Left lung (tissue), 10 donors: ENCODE measurements around the gene INPP5A. TPM values are rescaled to one million over a fixed set of nuclear protein-coding genes. Genes with fewer than 3 reads are reported as not detected.
A peak's percentile ranks its signal among the peaks of the same experiment; 100 is the strongest.
"Not testable (repeated sequence)": the region's sequence is repeated elsewhere in the genome, so short reads cannot be mapped to it uniquely, and the experiment has no call there.

Experiments
- ATAC-seq: fragments of 200-7000 bp; cut with Tn5 transposase; one replicate; pipeline ENCODE4 v1.9.1; 2020; ENCODE audit warnings: moderate library complexity
- DNase-seq, 4 donors: peaks; one replicate each; pipeline ENCODE4 v3.0.0-alpha.2; 2013 to 2020
- H3K27ac ChIP-seq, 2 donors: fragments of 200-600 bp; sonication (generic) in 1 of 2; one replicate each; pipeline versions ENCODE4 v1.5.0 to v1.8.0; 2020 to 2021
- H3K27me3 ChIP-seq, 2 donors: fragments of 200-600 bp; sonication (generic) in 1 of 2; one replicate each; pipeline versions ENCODE4 v1.5.0 to v1.8.0; 2020 to 2021
- H3K36me3 ChIP-seq, 2 donors: fragments of 200-600 bp; sonication (generic) in 1 of 2; one replicate each; pipeline versions ENCODE4 v1.5.0 to v1.8.0; 2020 to 2021
- H3K4me1 ChIP-seq, 2 donors: fragments of 200-600 bp; one replicate each; pipeline ENCODE4 v1.8.0; 2021
- H3K4me3 ChIP-seq, 2 donors: fragments of 200-600 bp; sonication (generic) in 1 of 2; one replicate each; pipeline versions ENCODE4 v1.5.0 to v1.8.0; 2020 to 2021; ENCODE audit warnings: mild to moderate bottlenecking in 1 of 2
- H3K9me3 ChIP-seq, 2 donors: fragments of 200-600 bp; sonication (generic) in 1 of 2; one replicate each; pipeline versions ENCODE4 v1.5.0 to v1.8.0; 2020 to 2021
- CTCF ChIP-seq, 2 donors: fragments of 200-600 bp; sonication (generic) in 1 of 2; IDR thresholded peaks; one replicate each; pipeline versions ENCODE4 v1.5.0 to v1.8.0; 2021; ENCODE audit warnings: antibody characterized with exemption in 2 of 2
- intact Hi-C, 2 donors: fragments of 100-400 bp; cut with DNase I; formaldehyde crosslinking; loops; one replicate each; pipeline versions ENCODE4 v1.11.2 to v1.14.2; 2022
- polyA plus RNA-seq, 6 donors: library from polyadenylated mRNA; unstranded; fragments of 120-200 nt; gene quantifications; one replicate each; pipeline ENCODE4 v1.2.1, GENCODE V29; 2013; ENCODE audit not compliant: insufficient read length in 6 of 6
- total RNA-seq, 2 donors: library from RNA; stranded (reverse); fragmentation: NEBNext Ultra II Directional; extraction: Animal tissue kit (Norgen Biotek cat#: 25700); gene quantifications; one replicate each; pipeline ENCODE4 v1.2.1, GENCODE V29; 2021
- donor health status: DM: no; HTN: yes; CAD: no.
- donor health status: DM: no; HTN: no; CAD: no.

The INPP5A gene
- total and polyA plus RNA-seq, 8 donors = 32.0 to 44.0 (median 36.8) TPM

GRCh38 chr10:132677096-132677472 is 139.5 kb downstream of the INPP5A start:
- H3K4me3 ChIP-seq = no peak overlapping the region
- H3K27me3 ChIP-seq = no peaks in the 10 kb centered on the region
- H3K27ac ChIP-seq = no peak overlapping the region
- TF ChIP-seq CTCF (IDR thresholded peaks at IDR 0.05) = no peak
- no peaks in the 10 kb centered on the region for H3K36me3 ChIP-seq
- DNase-seq (peak in 2 of 4 donors; percentile 19 to 28), ATAC-seq (no peak)
- no peaks in the 10 kb centered on the region for H3K4me1 ChIP-seq
- no peaks in the 10 kb centered on the region for H3K9me3 ChIP-seq
- intact Hi-C loops = no loop called here

- H3K4me3 ChIP-seq = no peak overlapping the region
- DNase-seq = peak in 2 of 4 donors; percentile 10 to 45
- no peaks in the 10 kb centered on the region for H3K4me1 ChIP-seq
- no peak for ATAC-seq
- no peak overlapping the region for H3K27ac ChIP-seq
- no peak for TF ChIP-seq CTCF (IDR thresholded peaks at IDR 0.05)
- intact Hi-C loops = no loop called here
- H3K36me3 ChIP-seq = no peaks in the 10 kb centered on the region
- no peaks in the 10 kb centered on the region for H3K27me3 ChIP-seq
- no peaks in the 10 kb centered on the region for H3K9me3 ChIP-seq
Measured at GRCh38 chr10:132677473-132678227, 140.1 kb downstream of the INPP5A start.

DNA sequence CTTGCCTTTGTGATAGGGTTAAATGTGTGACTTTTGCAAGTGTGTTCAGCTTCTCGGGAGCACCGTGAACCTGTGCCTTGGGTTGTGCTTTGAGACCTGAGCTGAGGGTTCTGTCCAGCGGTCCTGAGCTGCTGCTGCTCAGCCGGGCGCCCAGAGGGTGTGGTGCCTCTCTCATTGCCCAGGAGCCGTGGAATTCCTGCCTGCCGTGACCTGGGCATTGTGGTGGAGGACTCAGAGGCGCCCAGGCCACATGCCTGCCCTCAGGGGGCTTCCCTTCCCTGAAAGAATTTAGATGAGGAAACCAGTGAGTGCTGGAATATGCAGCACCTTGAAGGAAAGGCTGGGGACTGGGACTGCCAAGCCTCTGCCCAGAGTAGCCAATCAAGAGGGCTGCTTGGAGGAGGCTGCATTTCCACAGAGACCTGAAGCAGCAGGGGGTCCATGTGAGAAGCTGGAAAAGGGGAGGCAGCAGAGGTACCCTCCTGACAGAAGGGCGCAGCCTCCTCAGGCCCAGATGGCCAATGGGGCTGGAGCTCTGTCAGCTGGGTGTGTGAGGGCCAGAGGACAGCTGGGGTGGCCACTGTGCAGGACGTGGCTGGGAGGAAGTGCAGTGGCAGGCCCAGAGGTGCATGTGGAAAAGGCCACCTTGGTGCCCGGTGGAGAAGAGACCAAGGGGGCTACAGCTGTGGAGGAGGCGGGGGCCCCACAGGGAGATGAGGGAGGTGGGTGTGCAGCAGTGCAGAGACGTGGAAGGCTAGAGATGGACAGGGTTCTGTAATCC is 141.0 kb downstream of the INPP5A start:
- H3K36me3 ChIP-seq = no peaks in the 10 kb centered on the region
- H3K27me3 ChIP-seq = no peaks in the 10 kb centered on the region
- ATAC-seq = no peak
- H3K27ac ChIP-seq = no peak overlapping the region
- H3K9me3 ChIP-seq = no peaks in the 10 kb centered on the region
- TF ChIP-seq CTCF (IDR thresholded peaks at IDR 0.05) = no peak
- DNase-seq = peak in 2 of 4 donors; percentile 25 to 45
- intact Hi-C loops = no loop called here
- H3K4me1 ChIP-seq = no peaks in the 10 kb centered on the region
- H3K4me3 ChIP-seq = no peak overlapping the region

DNA sequence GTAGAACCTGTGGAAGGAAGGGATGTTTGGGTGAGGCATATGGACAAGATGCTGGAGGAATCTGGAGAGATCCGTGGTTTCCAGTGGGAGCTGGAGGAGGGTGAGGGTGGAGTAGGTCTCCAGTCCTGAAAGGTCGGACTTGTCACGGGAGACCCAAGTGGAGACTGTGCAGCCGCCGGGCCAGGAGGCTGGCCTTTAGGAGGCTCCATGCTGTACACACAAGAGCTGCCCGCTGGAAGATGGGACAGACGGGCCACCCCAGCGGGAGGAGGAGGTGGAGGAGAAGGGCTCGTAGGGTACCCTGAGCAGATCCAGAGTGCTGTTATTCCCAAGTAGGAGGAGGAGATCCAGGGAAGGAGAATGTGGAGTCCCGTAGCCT is 141.6 kb downstream of the INPP5A start:
- Histone ChIP-seq H3K4me1 (peaks cover 0 to 4% of the 10 kb centered on the region in 2 donors), H3K27ac (no peak overlapping the region), H3K4me3 (no peak overlapping the region), H3K36me3 (no peaks in the 10 kb centered on the region), H3K9me3 (no peaks in the 10 kb centered on the region), H3K27me3 (no peaks in the 10 kb centered on the region)
- intact Hi-C loops = no loop called here
- ATAC-seq (no peak), DNase-seq (peak in 2 of 4 donors; percentile 21 to 58)
- TF ChIP-seq CTCF (IDR thresholded peaks at IDR 0.05) = no peak

DNA sequence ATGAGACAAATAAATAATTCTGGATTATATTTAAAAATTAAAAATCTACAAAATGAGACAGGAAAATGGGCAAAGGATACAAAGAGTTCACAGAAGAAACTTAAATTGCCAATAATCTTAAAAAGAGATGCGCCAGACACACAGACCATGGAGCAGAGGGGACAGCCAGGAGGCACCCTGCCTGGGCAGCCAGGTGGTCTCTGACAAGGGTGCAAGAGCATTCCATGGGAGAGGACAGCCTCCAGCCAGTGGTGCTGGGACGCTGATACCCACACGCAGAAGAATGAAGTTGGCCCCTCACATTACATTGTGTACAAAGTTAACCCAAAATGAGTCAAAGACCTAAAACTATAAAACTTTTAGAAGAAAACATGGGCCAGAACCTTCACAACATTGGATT is 142.1 kb downstream of the INPP5A start:
- DNase-seq (peak in 2 of 4 donors; percentile 2 to 47), ATAC-seq (no peak)
- H3K36me3 ChIP-seq = no peaks in the 10 kb centered on the region
- no peak overlapping the region for H3K27ac ChIP-seq
- no peaks in the 10 kb centered on the region for H3K27me3 ChIP-seq
- no peak overlapping the region for H3K4me3 ChIP-seq
- H3K9me3 ChIP-seq = no peaks in the 10 kb centered on the region
- peaks cover 0 to 8% of the 10 kb centered on the region in 2 donors for H3K4me1 ChIP-seq
- no peak for TF ChIP-seq CTCF (IDR thresholded peaks at IDR 0.05)
- intact Hi-C loops = no loop called here

- ATAC-seq, H3K27ac ChIP-seq, H3K9me3 ChIP-seq, H3K4me3 ChIP-seq, H3K27me3 ChIP-seq, H3K36me3 ChIP-seq, intact Hi-C loops: not testable (repeated sequence)
- peaks cover 0 to 15% of the 10 kb centered on the region in 2 donors for H3K4me1 ChIP-seq
- peak in 1 of 4 donors; percentile 49 for DNase-seq
Measured at GRCh38 chr10:132680741-132681140, 143.2 kb downstream of the INPP5A start.
